ENCODE data around the gene NPFFR2. TPM values are rescaled to one million over a fixed set of nuclear protein-coding genes. Genes with fewer than 3 reads are reported as not detected.

The NPFFR2 gene
- total and polyA plus RNA-seq, 2 donors (not counting 1 experiment from before 2014, with no cell fraction given) = not detected

- Histone ChIP-seq H3K4me1 (ENCODE audit: control insufficient read depth, extremely low read depth, insufficient read depth, low read length) (no peaks in the 10 kb centered on the region), H3K27me3 (ENCODE audit: control insufficient read depth, insufficient read depth, low read length) (no peaks in the 10 kb centered on the region), H3K36me3 (ENCODE audit: control insufficient read depth, insufficient read depth, low read length) (no peaks in the 10 kb centered on the region), H4K20me1 (ENCODE audit: control insufficient read depth, extremely low read depth, insufficient read depth, low read length) (no peaks in the 10 kb centered on the region), H3K27ac (ENCODE audit: insufficient read depth, low read length) (no peak overlapping the region), H3K9ac (ENCODE audit: insufficient read depth, low read length) (no peak overlapping the region), H3K4me2 (ENCODE audit: extremely low read depth, insufficient read depth, low read length) (no peak overlapping the region), H3K4me3 (replicated peaks in 1 of 4; ENCODE audit: control extremely low read depth in 1 of 4, insufficient read depth in 1 of 4, low read depth in 3 of 4, low read length in 4 of 4) (no peak overlapping the region), H2AFZ (ENCODE audit: low read length) (no peak overlapping the region), H3K9me3 (ENCODE audit: control insufficient read depth, insufficient read depth, low read depth, low read length) (no peaks in the 10 kb centered on the region), H3K79me2 (ENCODE audit: control insufficient read depth, insufficient read depth, low read length) (no peaks in the 10 kb centered on the region)
- TF ChIP-seq CTCF (conservative IDR thresholded peaks at IDR 0.05 in 1 of 2, IDR thresholded peaks at IDR 0.05 in 1 of 2; ENCODE audit: low read depth in 1 of 2, low read length in 2 of 2) (no peak), EZH2 (IDR thresholded peaks at IDR 0.05; ENCODE audit: low read length, missing control alignments) (no peak)
- DNase-seq (ENCODE audit: low read depth in 2 of 2) = no peak
Measured at GRCh38 chr4:72107456-72107855, 75.7 kb downstream of the NPFFR2 start.

GRCh38 chr4:72109364-72109763 is 77.6 kb downstream of the NPFFR2 start:
- no peak overlapping the region for H3K9ac ChIP-seq (ENCODE audit: insufficient read depth, low read length)
- H3K4me1 ChIP-seq (ENCODE audit: control insufficient read depth, extremely low read depth, insufficient read depth, low read length) = no peaks in the 10 kb centered on the region
- TF ChIP-seq CTCF (conservative IDR thresholded peaks at IDR 0.05 in 1 of 2, IDR thresholded peaks at IDR 0.05 in 1 of 2; ENCODE audit: low read depth in 1 of 2, low read length in 2 of 2) (no peak), EZH2 (IDR thresholded peaks at IDR 0.05; ENCODE audit: low read length, missing control alignments) (no peak)

GRCh38 chr4:72109959-72110497 is 78.2 kb downstream of the NPFFR2 start:
- Histone ChIP-seq H2AFZ (ENCODE audit: low read length) (no peak overlapping the region), H3K79me2 (ENCODE audit: control insufficient read depth, insufficient read depth, low read length) (no peaks in the 10 kb centered on the region), H3K4me2 (ENCODE audit: extremely low read depth, insufficient read depth, low read length) (no peak overlapping the region), H3K36me3 (ENCODE audit: control insufficient read depth, insufficient read depth, low read length) (no peaks in the 10 kb centered on the region), H3K4me1 (ENCODE audit: control insufficient read depth, extremely low read depth, insufficient read depth, low read length) (no peaks in the 10 kb centered on the region), H3K4me3 (replicated peaks in 1 of 4; ENCODE audit: control extremely low read depth in 1 of 4, insufficient read depth in 1 of 4, low read depth in 3 of 4, low read length in 4 of 4) (no peak overlapping the region), H4K20me1 (ENCODE audit: control insufficient read depth, extremely low read depth, insufficient read depth, low read length) (no peaks in the 10 kb centered on the region), H3K27me3 (ENCODE audit: control insufficient read depth, insufficient read depth, low read length) (no peaks in the 10 kb centered on the region), H3K9ac (ENCODE audit: insufficient read depth, low read length) (no peak overlapping the region), H3K27ac (ENCODE audit: insufficient read depth, low read length) (no peak overlapping the region), H3K9me3 (ENCODE audit: control insufficient read depth, insufficient read depth, low read depth, low read length) (no peaks in the 10 kb centered on the region)
- DNase-seq (ENCODE audit: low read depth in 2 of 2) = no peak
- TF ChIP-seq EZH2 (IDR thresholded peaks at IDR 0.05; ENCODE audit: low read length, missing control alignments) = no peak

More at GRCh38 chr4:72109364-72109763, 77.6 kb downstream of the NPFFR2 start:
- Histone ChIP-seq H3K9me3 (ENCODE audit: control insufficient read depth, insufficient read depth, low read depth, low read length) (no peaks in the 10 kb centered on the region), H3K79me2 (ENCODE audit: control insufficient read depth, insufficient read depth, low read length) (no peaks in the 10 kb centered on the region), H4K20me1 (ENCODE audit: control insufficient read depth, extremely low read depth, insufficient read depth, low read length) (no peaks in the 10 kb centered on the region), H3K27ac (ENCODE audit: insufficient read depth, low read length) (no peak overlapping the region), H3K4me2 (ENCODE audit: extremely low read depth, insufficient read depth, low read length) (no peak overlapping the region), H3K27me3 (ENCODE audit: control insufficient read depth, insufficient read depth, low read length) (no peaks in the 10 kb centered on the region), H3K36me3 (ENCODE audit: control insufficient read depth, insufficient read depth, low read length) (no peaks in the 10 kb centered on the region), H2AFZ (ENCODE audit: low read length) (no peak overlapping the region), H3K4me3 (replicated peaks in 1 of 4; ENCODE audit: control extremely low read depth in 1 of 4, insufficient read depth in 1 of 4, low read depth in 3 of 4, low read length in 4 of 4) (no peak overlapping the region)
- DNase-seq (ENCODE audit: low read depth in 2 of 2) = no peak
